ENCODE data around the gene OR6S1.

The OR6S1 gene, protein sequence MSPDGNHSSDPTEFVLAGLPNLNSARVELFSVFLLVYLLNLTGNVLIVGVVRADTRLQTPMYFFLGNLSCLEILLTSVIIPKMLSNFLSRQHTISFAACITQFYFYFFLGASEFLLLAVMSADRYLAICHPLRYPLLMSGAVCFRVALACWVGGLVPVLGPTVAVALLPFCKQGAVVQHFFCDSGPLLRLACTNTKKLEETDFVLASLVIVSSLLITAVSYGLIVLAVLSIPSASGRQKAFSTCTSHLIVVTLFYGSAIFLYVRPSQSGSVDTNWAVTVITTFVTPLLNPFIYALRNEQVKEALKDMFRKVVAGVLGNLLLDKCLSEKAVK

DNA sequence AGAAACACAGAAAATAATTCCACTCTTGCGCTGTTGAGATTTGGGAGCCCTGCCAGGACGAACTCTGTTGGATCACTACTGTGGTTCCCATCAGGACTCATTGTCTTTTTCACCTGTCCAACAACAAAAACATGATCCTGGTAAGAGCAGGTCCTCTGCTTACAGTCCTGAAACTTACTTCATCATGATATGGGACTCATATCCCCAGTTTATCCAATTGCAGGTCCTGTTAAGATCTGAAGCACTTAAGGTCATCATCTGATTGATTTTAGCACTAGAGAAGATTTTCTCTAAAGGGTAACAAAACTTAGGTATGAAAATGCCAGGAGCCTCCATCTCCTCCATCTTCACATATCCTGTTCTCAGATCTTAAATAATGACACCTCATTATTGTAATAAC lies at the start of gene OR6S1:
Gene OR6S1, minus strand, starts transcription at position 101 of the 400 bp plus-strand sequence. Its CDS starts 0 bp downstream, at position 101.
- DNase-seq, result no peak

DNA sequence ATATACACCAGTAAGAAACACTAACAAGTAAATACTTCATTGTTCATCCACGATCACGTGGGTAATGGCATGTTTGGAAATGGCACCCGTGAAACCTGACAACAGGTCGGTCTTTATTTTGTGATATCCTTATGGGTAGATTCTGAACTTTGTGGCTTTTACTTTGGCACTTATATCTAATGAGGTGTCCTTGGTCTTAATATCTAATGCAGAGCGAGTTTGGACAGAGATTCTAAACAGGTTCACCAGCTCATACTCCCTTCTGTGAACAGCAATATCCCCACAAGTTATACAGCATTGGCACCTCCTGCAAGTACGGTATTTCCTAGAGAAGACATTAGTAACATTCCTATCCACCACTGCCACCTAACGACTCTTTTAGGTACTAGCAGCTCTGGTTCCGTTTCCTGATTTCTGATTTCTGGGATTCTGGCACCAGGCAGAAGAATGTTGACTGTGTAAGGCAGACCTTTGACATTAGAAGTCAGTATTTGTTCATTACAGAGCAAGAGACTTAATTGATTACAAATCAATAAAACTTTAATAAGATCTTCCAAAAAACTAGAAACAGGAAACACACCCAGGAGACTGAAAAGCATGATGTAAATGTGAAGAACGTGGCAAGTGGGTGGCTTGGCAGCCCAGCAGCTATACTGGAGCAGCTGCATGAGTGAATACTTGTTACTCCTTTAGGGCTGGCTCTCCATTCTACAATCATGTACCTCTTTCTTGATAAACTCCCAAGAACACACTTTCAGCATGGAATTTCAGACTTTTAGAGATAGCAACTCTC lies 49.6 kb upstream of the OR6S1 start:
- peak; percentile 78 for DNase-seq

DNA sequence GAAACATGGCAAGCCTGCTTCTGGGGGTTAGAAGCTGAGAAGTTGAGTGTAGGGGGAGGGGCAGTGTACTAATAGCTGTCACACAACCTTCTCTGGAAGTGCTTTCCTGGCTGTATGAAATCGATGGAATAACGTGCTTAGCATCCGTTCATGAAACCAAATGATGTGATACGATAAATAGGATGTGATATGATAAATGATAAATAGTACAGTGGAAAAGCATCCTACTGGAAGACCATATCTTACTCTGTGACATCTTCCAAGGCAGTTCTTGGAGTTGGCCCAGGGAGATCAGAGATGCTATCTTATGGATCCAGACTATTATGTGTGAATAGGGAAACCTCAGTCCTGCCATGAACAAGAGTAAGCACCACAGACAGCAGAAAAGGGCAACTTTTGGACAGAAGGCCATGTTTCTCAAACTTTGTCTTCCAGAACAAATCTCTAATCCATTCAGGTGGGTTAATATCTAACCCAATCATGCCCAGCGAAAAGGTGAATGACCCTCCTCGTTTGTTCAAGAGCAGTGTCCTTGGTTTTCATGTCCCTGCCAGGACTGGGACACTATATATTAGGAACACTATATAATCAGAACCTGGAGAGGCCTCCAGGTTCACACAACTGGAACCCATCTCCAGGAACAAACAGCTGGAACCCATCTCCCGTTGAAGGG lies 46.8 kb upstream of the OR6S1 start, which contains the start of gene ANG:
Gene ANG, plus strand, starts transcription at position 598 of the 673 bp plus-strand sequence. CDS start 4,801 bp downstream, outside the sequence.
- no peak for DNase-seq

DNA sequence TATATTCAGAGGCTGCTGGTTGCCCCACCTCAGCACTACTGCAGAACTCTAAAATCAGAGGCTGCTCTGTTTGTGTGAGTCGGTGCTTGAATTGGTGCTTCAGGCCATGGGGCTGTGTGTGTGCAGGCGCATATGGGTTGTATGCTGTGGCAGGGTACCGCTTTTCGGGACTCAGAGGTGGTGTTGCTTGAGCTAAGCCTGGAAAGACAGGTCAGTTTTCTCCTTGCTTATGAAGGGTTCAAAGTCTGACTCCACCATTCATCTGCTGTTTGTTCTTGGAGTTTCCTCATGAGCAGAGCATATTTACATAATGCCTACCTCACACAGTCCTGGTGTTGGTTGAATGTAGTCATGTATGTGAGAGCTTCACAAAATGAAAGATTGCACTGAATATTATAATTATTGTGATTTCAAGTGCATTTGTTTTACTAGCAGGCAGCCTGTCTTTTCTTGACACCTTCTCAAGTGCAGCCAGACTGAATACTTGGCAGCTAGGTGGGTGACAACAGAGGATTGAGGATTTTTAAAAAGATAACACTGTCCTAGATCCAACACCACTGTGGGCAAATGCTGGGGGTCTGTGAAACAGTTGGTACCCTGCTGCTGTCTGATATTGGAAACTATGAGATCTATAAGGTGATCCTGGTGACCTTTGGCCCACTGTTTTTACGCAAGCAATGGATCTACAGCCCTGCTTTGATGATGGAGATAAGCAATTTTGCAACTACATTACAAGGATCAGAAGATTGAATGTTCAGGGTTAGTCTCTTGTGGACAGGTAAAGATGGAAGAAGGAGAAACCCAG lies 46.1 kb upstream of the OR6S1 start:
- no peak for DNase-seq

DNA sequence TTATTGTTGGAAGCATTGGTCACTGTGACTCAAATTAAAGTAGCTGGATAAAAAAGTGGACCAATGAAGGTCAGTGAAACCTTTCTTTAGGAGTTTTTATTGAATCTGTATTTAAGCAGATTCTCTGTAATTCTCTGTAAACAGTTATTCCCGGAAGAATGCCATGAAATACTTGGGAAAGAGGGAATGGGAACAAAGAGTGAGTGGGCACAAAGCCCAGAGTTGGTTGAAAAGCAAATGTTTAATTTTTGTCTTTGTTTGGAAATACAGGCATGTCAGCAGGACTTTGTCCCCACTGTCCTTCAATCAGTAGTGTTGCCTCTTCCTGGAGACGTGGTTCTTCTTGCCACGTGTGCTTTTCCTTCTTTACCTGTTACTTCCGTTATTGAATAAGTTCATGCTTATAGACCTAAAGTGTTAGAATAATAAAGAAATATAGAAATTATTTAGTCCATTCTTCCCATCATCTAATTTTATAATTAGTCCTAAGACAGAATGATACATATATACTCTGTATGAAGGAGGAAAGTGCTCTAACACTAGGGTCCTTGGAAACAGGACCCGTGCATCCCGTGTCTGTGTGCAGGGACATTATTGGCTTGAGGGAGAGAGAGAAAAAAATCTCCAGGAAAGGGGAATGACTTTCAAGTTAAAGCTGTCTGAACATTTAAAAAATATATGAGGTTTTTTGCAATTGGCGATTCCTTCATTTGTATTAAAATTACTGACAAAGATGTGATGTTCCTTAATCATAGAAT lies 45.1 kb upstream of the OR6S1 start:
- DNase-seq, result no peak

DNA sequence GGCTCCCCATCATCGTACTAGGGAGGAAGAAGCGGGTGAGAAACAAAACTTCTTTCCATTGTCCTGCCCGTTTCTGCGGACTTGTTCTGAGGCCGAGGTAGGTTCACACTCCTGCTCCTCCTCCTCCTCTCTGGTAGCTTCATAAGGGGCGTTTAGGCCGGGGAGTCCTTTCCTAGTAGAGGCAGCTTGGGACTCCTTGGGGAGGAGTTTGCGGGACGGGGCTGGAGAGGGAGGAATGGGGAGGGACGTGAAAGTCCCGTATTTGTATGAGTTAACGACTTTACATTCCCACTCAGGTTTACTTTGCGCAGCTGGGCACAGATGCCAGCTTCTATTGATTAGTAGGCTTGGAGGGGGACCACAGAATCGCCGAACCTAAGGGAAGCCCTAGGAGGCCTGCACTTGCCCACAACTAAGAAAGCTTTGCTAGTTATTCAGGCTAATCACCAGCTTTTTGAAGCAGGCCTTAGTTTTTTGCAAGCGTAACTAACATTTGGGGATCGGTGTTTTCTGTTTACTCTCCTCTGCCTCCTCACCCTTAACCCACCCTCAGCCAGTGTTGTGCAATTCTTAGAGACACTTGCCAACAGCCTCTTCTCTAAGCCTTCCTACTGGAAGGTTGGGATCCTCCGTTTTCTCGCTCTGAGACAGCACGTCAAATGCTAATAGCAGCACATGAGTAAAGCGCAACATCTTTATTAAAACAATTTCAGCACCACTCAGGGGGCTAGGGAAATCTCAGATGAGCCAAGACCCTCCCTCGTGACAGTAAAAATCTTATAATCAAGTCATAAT lies 43.4 kb upstream of the OR6S1 start:
- DNase-seq, result no peak

DNA sequence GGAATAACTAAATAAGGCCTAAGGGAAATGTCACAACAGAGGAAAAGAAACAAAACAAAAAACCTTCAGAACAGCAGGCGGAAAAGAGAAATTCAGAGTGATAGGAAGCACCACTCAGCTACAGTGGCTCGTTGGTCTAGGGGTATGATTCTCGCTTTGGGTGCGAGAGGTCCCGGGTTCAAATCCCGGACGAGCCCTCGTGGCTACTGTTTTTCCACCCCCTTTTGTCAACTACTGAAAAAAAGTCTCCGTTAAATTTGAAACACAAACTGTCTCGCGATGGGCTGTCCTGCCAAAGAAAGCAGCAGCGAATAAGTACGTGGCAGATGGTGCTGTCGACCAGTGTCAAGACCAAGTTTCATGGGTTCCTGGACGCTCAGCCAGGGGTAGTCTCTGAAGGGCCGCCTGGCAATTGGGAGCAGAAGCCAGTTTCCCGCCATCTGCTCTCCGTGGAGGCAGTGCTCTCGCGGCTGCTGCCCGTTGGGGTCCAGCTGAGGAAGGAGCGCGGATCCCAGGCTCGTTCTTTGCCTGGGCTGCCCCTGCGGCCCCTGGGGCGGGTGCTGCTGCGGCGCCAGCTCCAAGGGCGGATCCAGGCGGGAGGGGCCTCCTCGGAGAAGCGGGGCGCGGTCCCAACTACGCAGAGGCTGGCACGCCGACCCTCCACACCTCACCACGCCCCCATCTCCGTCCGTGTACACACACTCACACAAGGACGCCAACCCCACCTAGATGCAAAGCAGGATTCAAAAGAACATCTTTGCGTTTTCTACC lies 42.6 kb upstream of the OR6S1 start, which contains the start of gene RNASE4:
Gene RNASE4, plus strand, starts transcription at position 670 of the 771 bp plus-strand sequence. CDS start 14,812 bp downstream, outside the sequence.
- DNase-seq, result peak; percentile 67

DNA sequence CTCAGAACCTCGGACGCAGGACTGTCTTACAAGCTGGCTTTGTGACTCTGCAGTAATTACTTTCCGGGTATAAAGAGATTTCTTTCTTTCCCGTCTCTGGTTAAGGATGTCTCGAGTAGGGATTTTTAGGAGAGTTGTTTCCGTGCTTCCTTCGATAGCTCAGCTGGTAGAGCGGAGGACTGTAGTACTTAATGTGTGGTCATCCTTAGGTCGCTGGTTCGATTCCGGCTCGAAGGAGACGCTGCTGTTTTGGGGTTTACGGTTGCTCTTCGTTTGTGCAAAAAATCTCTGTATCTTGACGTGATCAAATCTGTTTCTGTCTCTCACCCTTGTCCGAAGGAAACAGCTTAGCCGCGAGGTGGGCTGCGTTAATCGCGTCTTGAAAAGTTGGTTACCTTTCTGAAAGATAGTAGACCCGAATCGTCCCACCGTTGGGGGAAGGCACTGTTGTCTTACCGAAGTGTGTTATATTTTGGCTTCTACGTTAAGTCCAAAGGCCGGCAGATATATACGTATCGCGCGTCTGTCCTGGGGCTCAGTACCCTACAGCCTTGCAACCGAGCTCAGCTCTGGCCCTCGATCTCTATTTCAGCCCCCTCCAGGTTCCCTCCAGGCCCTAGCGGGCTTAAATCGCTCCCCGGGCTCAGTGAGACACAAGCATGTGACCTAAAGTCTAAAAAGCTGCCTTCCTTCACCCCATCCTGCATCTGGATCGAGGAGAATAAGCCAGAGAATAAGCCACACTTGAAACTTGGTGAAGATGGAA lies 41.8 kb upstream of the OR6S1 start:
- DNase-seq, result peak; percentile 91

DNA sequence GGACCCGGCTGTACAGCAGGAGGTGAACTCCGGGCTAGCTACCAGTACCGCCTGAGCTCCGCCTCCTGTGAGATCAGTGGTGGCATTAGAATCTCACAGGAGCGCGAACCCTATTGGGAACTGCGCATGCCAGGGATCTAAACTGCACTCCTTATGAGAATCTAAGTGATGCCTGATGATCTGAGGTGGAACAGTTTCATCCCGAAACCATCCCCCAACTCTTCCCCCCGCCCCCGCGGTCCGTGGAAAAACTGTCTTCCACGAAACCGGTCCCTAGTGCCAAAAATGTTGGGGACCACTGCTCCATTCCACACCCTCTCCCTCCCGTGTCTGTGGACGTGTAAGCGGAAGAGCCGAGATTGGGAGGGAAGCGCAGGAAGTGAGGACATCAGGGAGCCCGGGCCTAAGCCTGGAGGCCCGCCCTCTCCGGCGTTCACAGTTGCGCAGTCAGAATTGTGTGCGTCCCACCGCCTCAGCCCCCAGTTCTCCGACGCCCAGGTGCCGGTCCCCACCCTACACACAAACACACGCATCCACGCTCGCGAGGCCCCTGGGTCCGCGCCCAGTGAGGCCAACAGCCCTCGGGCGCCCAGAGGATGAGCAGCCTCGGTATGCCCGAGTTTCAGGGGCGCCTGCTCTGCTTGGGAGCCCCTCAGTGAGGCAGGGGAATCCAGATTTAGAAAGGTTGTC lies 41.1 kb upstream of the OR6S1 start:
- DNase-seq, result peak; percentile 91

DNA sequence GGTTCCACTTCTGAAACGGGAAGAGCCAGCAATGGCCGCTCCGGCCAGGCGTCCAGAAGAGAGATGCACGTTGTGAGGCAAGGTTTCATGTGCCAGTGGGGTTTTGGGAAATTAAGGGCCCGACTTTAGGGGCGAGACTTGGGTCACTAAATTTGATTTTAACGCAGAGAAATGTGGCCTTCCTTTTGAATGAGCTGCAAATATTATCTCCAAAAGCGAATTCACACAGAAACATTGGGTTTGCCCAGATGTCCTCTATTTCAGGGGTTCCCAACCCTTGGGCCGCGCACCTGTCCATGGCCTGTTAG lies 40.6 kb upstream of the OR6S1 start:
- DNase-seq, result no peak

DNA sequence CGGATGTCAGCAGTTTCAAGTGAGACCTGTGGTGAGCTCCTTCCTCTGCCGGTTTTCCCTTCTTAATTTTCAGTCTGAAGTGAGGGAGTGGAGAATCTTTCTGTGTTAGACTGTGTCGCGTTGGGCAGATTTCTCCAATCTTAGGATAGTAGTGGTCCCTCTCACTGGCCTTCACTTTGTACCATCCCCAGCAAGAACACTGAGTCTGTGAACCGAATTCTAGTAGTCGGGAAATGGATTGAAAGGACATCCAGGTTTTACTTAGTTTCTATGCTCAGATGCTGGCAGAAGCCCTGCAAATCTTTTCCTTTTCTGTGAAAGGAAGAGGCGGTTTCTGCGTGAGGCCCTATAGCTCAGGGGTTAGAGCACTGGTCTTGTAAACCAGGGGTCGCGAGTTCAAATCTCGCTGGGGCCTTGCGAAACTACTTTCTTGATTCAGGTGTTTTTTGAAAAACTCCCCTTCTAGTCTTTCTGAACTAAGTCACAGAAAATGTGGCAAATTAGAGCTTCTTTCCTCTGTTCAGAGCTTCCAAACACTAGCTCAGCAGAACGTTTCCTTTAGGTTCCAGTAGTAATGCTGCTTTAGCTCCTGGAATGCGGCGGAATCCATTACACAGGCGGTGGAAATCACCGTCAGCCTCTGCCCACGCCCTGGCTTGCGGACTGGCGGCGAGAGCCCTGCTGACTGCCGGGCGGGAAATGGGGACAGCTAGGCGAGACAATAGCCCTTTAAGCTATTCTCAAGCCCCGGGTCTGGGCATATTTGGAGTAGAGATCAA lies 40.0 kb upstream of the OR6S1 start:
- DNase-seq, result peak; percentile 80

DNA sequence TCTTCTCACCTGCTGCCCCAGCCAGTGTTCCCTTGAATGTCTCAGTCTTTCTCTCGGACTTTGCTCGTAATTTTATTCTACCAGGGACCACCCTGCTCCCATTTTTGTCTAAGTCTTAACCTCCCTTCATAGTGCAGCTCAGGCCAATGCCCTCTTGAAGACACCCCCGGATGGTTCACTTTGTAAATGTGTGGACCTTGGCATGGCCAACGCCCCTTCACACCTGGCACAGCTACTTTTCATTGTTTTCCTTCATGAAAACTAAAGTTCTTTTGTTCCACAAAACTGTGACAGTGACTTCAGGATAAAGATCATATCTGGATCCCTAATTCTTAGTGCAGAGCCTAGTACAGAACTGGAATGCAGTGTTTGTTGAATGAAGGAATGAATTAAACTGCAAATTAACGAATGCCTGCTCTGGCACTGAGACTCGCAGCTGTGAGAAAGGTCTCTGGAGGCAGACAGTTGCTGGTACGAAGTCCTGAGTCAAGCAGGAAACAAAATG lies 39.4 kb upstream of the OR6S1 start:
- DNase-seq, result no peak

DNA sequence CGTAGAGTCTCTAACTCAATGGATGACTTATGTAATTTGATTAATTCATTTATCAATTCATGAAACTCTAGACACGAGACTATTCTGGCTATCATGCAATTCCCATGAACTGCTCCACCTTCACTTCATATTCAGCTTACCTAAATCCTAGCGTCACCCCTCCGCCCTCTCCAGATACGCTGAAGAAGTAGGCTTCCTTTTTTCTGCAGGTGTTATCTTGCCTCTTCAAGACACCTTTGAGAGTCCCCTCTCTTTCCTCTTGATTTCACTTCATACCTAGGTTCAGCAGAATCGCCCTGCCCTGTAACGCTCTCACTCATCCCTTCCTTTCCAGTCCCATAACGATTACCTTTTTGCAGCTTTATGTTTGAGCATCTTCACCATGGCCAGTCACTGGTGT lies 38.9 kb upstream of the OR6S1 start:
- no peak for DNase-seq

DNA sequence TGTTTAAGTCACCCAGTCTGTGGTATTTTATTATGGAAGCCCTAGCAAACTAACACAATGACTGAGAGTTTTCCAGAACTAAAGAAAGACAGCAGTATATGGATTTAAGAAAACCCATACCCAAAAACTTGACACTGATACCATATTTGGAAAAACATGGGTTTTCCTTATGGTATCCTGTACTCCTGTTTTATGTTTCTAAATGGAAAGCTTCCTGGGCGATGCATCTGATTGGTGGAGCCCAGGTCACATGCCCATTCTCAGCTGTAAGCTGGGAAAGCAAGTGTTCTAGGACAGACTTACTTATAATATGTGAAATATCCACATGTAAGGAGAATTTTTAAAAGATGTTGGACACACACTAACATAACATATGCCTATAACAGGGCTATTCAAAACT lies 38.4 kb upstream of the OR6S1 start:
- peak; percentile 9 for DNase-seq

DNA sequence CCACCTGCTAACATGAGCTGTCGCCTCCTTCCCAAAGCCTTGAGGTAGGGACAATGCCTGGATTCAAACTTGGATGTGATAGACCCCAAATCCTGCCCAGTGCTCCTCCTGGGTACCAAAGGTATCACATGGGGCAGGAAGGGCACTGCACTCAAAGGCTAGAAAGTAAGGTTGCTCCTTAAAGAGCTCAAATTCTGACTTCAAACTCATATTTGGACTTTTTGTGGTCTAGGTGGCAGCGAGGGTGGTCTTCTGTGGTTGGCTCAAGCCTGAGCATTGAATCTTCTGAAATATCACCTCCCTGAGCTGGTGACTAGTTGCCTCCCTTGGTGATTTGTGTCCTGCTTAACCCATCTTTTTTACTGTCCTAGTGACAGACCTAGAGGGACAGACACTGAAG lies 34.6 kb upstream of the OR6S1 start:
- DNase-seq, result no peak

DNA sequence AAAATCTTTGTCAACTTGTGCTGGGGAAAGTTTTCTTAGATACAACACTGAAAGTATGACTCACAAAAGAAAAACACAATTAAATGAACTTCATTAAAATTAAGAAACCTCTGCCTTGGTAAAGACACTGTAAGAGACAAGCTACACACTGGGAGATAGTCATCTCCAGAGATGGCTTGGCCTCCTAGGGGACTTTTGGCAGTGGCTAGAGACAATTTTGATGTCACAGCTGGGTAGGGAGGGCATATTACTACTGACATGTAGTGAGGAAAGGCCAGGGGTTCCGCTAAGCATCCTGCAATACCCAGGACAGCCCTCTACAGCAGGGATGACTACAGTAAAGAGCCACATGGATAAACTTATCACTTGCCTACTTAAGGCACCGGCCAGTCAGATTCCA lies 34.2 kb upstream of the OR6S1 start:
- no peak for DNase-seq

DNA sequence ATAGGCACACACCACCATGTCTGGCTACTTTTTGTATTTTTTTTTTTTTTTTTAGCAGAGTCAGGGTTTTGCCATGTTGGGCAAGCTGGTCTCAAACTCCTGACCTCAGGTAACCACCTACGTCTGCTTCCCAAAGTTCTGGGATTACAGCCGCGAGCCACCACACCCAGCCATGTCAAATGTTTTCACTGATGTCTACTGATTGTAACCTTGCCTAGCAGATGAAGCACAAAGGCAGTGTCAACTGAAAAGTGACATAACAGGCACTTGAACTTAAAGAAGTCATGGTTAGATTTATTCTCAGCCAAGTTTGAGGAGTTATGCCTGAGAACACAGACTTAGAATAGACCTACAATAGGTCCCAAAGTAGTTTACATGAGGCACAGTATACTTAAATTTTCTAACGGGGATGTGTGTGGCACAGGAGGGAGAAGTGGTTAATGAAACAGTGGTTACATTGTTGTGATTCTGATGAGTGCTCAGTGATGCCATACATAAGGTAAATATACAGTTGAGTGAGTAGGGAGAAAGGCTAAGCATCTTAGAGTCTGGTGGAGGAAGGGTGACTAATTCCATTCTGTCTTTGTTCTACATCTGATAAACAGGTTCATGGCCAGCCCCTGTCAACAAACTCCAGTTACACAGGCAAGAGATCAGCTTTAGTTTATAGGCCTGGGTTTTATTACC lies 30.2 kb upstream of the OR6S1 start:
- no peak for DNase-seq
